Measurements from ENCODE around the gene MAGI2.

The MAGI2 gene

GRCh38 chr7:79308192-79308591 is 145.3 kb downstream of the MAGI2 start:
- no peak for TF ChIP-seq TSHZ2 (CRISPR knock-in tag; IDR thresholded peaks at IDR 0.05)
- no peak for TF ChIP-seq OSR1 (CRISPR knock-in tag; IDR thresholded peaks at IDR 0.05)
- TF ChIP-seq CSRNP3 (CRISPR knock-in tag; IDR thresholded peaks at IDR 0.05) = no peak
- no peak for TF ChIP-seq ISL1 (CRISPR knock-in tag; IDR thresholded peaks at IDR 0.05)
- no peak for TF ChIP-seq ESRRG (CRISPR knock-in tag; IDR thresholded peaks at IDR 0.05)
- TF ChIP-seq ZFP30 (CRISPR knock-in tag; IDR thresholded peaks at IDR 0.05) = no peak
- peak; percentile 62; the same call in 1 of the 3 replicates for ATAC-seq

GRCh38 chr7:79307376-79307775 is 146.1 kb downstream of the MAGI2 start:
- TF ChIP-seq TSHZ2 (CRISPR knock-in tag; IDR thresholded peaks at IDR 0.05) = no peak
- TF ChIP-seq ZC3H10 (CRISPR knock-in tag; IDR thresholded peaks at IDR 0.05) = no peak
- TF ChIP-seq TOX (CRISPR knock-in tag; IDR thresholded peaks at IDR 0.05; ENCODE audit: borderline replicate concordance) = no peak
- TF ChIP-seq SNAI2 (CRISPR knock-in tag; IDR thresholded peaks at IDR 0.05) = no peak
- no peak for TF ChIP-seq OSR1 (CRISPR knock-in tag; IDR thresholded peaks at IDR 0.05)
- no peak for TF ChIP-seq RARB (CRISPR knock-in tag; IDR thresholded peaks at IDR 0.05)
- ATAC-seq = no peak

GRCh38 chr7:79304711-79305110 is 148.8 kb downstream of the MAGI2 start:
- no peak for ATAC-seq
- TF ChIP-seq CSRNP3 (CRISPR knock-in tag; IDR thresholded peaks at IDR 0.05) = no peak
- no peak for TF ChIP-seq ESRRG (CRISPR knock-in tag; IDR thresholded peaks at IDR 0.05)

- no peak for ATAC-seq
- no peak for TF ChIP-seq ARNTL (CRISPR knock-in tag; IDR thresholded peaks at IDR 0.05; ENCODE audit: borderline replicate concordance, low read depth)
- TF ChIP-seq PPARA (CRISPR knock-in tag; IDR thresholded peaks at IDR 0.05; ENCODE audit: borderline replicate concordance) = no peak
- TF ChIP-seq, protein P1, sequence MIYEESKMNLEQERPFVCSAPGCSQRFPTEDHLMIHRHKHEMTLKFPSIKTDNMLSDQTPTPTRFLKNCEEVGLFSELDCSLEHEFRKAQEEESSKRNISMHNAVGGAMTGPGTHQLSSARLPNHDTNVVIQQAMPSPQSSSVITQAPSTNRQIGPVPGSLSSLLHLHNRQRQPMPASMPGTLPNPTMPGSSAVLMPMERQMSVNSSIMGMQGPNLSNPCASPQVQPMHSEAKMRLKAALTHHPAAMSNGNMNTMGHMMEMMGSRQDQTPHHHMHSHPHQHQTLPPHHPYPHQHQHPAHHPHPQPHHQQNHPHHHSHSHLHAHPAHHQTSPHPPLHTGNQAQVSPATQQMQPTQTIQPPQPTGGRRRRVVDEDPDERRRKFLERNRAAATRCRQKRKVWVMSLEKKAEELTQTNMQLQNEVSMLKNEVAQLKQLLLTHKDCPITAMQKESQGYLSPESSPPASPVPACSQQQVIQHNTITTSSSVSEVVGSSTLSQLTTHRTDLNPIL (CRISPR knock-in tag; IDR thresholded peaks at IDR 0.05; ENCODE audit: low read depth) = no peak
- TF ChIP-seq OSR1 (CRISPR knock-in tag; IDR thresholded peaks at IDR 0.05) = no peak
- no peak for TF ChIP-seq ZNF565 (CRISPR knock-in tag; conservative IDR thresholded peaks at IDR 0.05; ENCODE audit: low read depth)
- TF ChIP-seq ZNF70 (CRISPR knock-in tag; IDR thresholded peaks at IDR 0.05) = no peak
- TF ChIP-seq CSDC2 (CRISPR knock-in tag; IDR thresholded peaks at IDR 0.05) = no peak
- no peak for TF ChIP-seq TCF4 (CRISPR knock-in tag; IDR thresholded peaks at IDR 0.05; ENCODE audit: borderline replicate concordance)
- no peak for TF ChIP-seq ZC3H10 (CRISPR knock-in tag; IDR thresholded peaks at IDR 0.05)
- no peak for TF ChIP-seq RARB (CRISPR knock-in tag; IDR thresholded peaks at IDR 0.05)
- TF ChIP-seq ZFP3 (CRISPR knock-in tag; IDR thresholded peaks at IDR 0.05) = no peak
- TF ChIP-seq, protein P2, sequence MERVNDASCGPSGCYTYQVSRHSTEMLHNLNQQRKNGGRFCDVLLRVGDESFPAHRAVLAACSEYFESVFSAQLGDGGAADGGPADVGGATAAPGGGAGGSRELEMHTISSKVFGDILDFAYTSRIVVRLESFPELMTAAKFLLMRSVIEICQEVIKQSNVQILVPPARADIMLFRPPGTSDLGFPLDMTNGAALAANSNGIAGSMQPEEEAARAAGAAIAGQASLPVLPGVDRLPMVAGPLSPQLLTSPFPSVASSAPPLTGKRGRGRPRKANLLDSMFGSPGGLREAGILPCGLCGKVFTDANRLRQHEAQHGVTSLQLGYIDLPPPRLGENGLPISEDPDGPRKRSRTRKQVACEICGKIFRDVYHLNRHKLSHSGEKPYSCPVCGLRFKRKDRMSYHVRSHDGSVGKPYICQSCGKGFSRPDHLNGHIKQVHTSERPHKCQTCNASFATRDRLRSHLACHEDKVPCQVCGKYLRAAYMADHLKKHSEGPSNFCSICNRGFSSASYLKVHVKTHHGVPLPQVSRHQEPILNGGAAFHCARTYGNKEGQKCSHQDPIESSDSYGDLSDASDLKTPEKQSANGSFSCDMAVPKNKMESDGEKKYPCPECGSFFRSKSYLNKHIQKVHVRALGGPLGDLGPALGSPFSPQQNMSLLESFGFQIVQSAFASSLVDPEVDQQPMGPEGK (CRISPR knock-in tag; IDR thresholded peaks at IDR 0.05; ENCODE audit: borderline replicate concordance) = no peak
- TF ChIP-seq ZFP30 (CRISPR knock-in tag; IDR thresholded peaks at IDR 0.05) = no peak
- no peak for TF ChIP-seq ZNF8 (CRISPR knock-in tag; IDR thresholded peaks at IDR 0.05)
- TF ChIP-seq, protein P3, sequence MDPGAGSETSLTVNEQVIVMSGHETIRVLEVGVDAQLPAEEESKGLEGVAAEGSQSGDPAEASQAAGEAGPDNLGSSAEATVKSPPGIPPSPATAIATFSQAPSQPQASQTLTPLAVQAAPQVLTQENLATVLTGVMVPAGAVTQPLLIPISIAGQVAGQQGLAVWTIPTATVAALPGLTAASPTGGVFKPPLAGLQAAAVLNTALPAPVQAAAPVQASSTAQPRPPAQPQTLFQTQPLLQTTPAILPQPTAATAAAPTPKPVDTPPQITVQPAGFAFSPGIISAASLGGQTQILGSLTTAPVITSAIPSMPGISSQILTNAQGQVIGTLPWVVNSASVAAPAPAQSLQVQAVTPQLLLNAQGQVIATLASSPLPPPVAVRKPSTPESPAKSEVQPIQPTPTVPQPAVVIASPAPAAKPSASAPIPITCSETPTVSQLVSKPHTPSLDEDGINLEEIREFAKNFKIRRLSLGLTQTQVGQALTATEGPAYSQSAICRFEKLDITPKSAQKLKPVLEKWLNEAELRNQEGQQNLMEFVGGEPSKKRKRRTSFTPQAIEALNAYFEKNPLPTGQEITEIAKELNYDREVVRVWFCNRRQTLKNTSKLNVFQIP (CRISPR knock-in tag; IDR thresholded peaks at IDR 0.05; ENCODE audit: borderline replicate concordance, low read depth) = no peak
- no peak for TF ChIP-seq CSRNP3 (CRISPR knock-in tag; IDR thresholded peaks at IDR 0.05)
These were observed 151.2 kb downstream of the MAGI2 start for GRCh38 chr7:79302293-79302692.

Data from SK-N-SH treated with all-trans-retinoic acid at 6 μM for 48 hours (cell line).